Peyer's patch (tissue), 4 donors: Measurements from ENCODE around the gene THRAP3. TPM values are rescaled to one million over a fixed set of nuclear protein-coding genes. Genes with fewer than 3 reads are reported as not detected.
A peak's percentile ranks its signal among the peaks of the same experiment; 100 is the strongest.

Experiments used
- DNase-seq, 3 donors: peaks; one replicate each; pipeline ENCODE4 v3.0.0-alpha.2; 2017 to 2019
- H3K27ac ChIP-seq, 4 donors: fragments of 200-600 bp; sonication (generic); one replicate each; pipeline ENCODE4 v1.5.1; 2016 to 2019
- H3K27me3 ChIP-seq, 2 donors: fragments of 200-600 bp; sonication (generic); one replicate each; pipeline ENCODE4 v1.5.1; 2019
- H3K36me3 ChIP-seq, 3 donors: fragments of 200-600 bp; sonication (generic); one replicate each; pipeline ENCODE4 v1.5.1; 2016 to 2019
- H3K4me1 ChIP-seq, 4 donors: fragments of 200-600 bp; sonication (generic); one replicate each; pipeline ENCODE4 v1.5.1; 2016 to 2019
- H3K4me3 ChIP-seq, 4 donors: fragments of 200-600 bp; sonication (generic); 1 replicate in 3 of 4; 2 replicates in 1 of 4; pipeline ENCODE4 v1.5.1; 2016 to 2019; ENCODE audit warnings: mild to moderate bottlenecking in 1 of 4
- H3K9me3 ChIP-seq, 4 donors: fragments of 200-600 bp; sonication (generic); one replicate each; pipeline ENCODE4 v1.5.1; 2016 to 2019; ENCODE audit warnings: mild to moderate bottlenecking in 1 of 4
- POLR2A ChIP-seq, 2 donors: fragments of 450-650 bp; IDR thresholded peaks; one replicate each; pipeline ENCODE4 v1.5.1; 2017; ENCODE audit warnings: antibody characterized with exemption in 2 of 2, mild to moderate bottlenecking in 2 of 2, moderate library complexity in 2 of 2
- total RNA-seq, 4 donors: library from RNA; depleted of rRNA; stranded (reverse); fragments of >200 nt; gene quantifications; one replicate each; pipeline ENCODE4 v1.1.0, GENCODE V29; 2016
- TF ChIP-seq, protein P1 (sequence below), 6 experiments: fragments of 450-650 bp in 4 of 6; fragments of 200-600 bp in 2 of 6; sonication (generic) in 1 of 6; IDR thresholded peaks; one replicate each; pipeline ENCODE4 v1.5.1; 2017 to 2019; ENCODE audit warnings: antibody characterized with exemption in 6 of 6, mild to moderate bottlenecking in 3 of 6, moderate library complexity in 1 of 6

The THRAP3 gene
- total RNA-seq, 4 donors from 2014 or later, result 49.5 to 99.0 (median 64.4) TPM

DNA sequence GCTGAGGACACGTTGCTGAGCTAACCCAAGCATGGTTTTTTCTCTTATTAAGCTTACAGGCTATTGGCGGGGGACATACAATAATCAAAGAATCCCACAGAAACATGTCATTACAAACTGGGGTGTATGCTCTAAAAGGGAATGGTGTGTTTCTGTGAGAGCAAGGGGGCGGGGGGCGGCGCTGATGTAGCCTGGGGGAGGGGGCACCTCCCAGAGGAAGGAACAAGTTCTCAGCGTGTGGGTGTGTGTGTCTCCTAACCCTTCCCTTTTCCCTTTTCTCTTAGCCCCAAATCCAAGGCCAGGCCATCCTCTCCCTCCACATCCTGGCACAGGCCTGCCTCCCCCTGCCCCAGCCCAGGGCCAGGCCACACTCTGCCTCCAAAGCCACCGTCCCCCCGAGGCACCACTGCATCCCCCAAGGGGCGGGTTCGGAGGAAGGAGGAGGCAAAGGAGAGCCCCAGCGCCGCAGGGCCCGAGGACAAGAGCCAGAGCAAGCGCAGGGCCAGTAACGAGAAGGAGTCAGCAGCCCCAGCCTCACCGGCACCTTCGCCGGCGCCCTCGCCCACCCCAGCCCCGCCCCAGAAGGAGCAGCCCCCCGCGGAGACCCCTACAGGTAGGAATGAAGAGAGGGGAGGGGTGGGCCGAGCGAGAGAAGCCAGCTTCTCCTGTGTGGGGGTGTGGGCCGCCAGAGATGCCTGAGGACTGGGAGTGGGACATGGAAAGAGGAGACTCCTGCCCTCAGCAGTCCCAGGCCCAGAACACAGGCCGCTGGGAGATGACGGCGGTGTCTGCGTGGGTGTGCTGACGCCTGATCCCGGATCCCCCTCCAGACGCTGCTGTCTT is 46.4 kb upstream of the THRAP3 start:
- Histone ChIP-seq H3K4me1 (peaks cover 0 to 26% (median 0%) of the 10 kb centered on the region in 4 donors), H3K9me3 (no peaks in the 10 kb centered on the region), H3K27me3 (no peaks in the 10 kb centered on the region), H3K4me3 (peak overlapping the region in 2 of 4 donors; percentile 44 to 45), H3K36me3 (peaks cover 0 to 81% (median 0%) of the 10 kb centered on the region in 3 donors), H3K27ac (peak overlapping the region in 2 of 4 donors; percentile 79 to 81)
- TF ChIP-seq, protein P1, sequence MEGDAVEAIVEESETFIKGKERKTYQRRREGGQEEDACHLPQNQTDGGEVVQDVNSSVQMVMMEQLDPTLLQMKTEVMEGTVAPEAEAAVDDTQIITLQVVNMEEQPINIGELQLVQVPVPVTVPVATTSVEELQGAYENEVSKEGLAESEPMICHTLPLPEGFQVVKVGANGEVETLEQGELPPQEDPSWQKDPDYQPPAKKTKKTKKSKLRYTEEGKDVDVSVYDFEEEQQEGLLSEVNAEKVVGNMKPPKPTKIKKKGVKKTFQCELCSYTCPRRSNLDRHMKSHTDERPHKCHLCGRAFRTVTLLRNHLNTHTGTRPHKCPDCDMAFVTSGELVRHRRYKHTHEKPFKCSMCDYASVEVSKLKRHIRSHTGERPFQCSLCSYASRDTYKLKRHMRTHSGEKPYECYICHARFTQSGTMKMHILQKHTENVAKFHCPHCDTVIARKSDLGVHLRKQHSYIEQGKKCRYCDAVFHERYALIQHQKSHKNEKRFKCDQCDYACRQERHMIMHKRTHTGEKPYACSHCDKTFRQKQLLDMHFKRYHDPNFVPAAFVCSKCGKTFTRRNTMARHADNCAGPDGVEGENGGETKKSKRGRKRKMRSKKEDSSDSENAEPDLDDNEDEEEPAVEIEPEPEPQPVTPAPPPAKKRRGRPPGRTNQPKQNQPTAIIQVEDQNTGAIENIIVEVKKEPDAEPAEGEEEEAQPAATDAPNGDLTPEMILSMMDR (IDR thresholded peaks at IDR 0.05), result no peak
- TF ChIP-seq POLR2A (IDR thresholded peaks at IDR 0.05), result no peak
- no peak for DNase-seq

DNA sequence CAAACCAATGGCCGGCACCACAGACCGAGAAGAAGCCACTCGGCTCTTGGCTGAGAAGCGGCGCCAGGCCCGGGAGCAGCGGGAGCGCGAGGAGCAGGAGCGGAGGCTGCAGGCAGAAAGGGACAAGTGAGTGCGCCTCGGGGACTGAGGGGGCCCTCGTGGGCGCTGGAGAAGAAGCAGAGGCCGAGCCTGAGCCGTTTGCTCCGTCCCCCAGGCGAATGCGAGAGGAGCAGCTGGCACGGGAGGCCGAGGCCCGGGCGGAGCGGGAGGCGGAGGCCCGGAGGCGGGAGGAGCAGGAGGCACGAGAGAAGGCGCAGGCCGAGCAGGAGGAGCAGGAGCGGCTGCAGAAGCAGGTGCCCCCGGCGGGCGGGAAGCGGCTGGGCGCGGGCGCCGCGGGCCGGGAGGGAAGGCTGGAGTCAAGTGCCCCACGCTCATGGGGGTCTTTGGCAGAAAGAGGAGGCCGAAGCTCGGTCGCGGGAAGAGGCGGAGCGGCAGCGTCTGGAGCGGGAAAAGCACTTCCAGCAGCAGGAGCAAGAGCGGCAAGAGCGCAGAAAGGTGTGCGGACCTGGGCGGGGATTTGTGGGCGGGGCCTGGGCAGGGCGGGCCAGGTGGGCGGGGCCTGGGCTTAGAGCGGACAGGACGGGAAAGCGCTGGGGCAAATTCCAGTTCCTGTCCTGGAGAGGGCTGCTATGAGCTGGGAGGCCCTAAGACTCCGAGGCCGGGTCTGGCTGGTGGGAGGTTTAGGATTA is 45.6 kb upstream of the THRAP3 start:
- no peaks in the 10 kb centered on the region for H3K9me3 ChIP-seq
- TF ChIP-seq, protein P1 (IDR thresholded peaks at IDR 0.05), result no peak
- TF ChIP-seq POLR2A (IDR thresholded peaks at IDR 0.05), result peak in 1 of 2 donors; percentile 53
- peak in 2 of 3 donors; percentile 87 to 97 for DNase-seq
- peaks cover 0 to 73% (median 0%) of the 10 kb centered on the region in 3 donors for H3K36me3 ChIP-seq
- H3K4me3 ChIP-seq, result peak overlapping the region in 2 of 4 donors; percentile 44 to 45
- H3K4me1 ChIP-seq, result peaks cover 0 to 26% (median 0%) of the 10 kb centered on the region in 4 donors
- H3K27me3 ChIP-seq, result no peaks in the 10 kb centered on the region
- peak overlapping the region in 3 of 4 donors; percentile 40 to 81 (median 79) for H3K27ac ChIP-seq

DNA sequence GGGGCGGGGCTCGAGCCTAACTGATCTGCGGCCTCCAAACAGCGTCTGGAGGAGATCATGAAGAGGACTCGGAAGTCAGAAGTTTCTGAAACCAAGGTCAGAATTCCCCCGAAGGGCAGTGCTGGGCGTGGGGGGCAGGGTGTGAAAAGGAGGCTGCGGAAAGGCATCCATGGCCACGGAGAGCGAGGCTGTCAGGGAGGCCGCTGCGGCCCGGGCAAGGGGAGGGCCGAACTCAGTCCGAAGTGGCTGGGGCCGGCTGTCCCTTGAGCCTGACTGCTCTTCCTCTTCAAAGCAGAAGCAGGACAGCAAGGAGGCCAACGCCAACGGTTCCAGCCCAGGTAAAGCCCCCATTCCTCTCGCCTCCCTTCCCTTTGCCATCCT is 45.0 kb upstream of the THRAP3 start:
- peak overlapping the region in 2 of 4 donors; percentile 44 to 45 for H3K4me3 ChIP-seq
- peaks cover 0 to 24% (median 0%) of the 10 kb centered on the region in 4 donors for H3K4me1 ChIP-seq
- no peaks in the 10 kb centered on the region for H3K27me3 ChIP-seq
- peak in 1 of 2 donors; percentile 37 for TF ChIP-seq POLR2A (IDR thresholded peaks at IDR 0.05)
- TF ChIP-seq, protein P1 (IDR thresholded peaks at IDR 0.05), result no peak
- no peaks in the 10 kb centered on the region for H3K9me3 ChIP-seq
- no peak for DNase-seq
- peak overlapping the region in 3 of 4 donors; percentile 40 to 81 (median 79) for H3K27ac ChIP-seq
- peaks cover 0 to 67% (median 0%) of the 10 kb centered on the region in 3 donors for H3K36me3 ChIP-seq

DNA sequence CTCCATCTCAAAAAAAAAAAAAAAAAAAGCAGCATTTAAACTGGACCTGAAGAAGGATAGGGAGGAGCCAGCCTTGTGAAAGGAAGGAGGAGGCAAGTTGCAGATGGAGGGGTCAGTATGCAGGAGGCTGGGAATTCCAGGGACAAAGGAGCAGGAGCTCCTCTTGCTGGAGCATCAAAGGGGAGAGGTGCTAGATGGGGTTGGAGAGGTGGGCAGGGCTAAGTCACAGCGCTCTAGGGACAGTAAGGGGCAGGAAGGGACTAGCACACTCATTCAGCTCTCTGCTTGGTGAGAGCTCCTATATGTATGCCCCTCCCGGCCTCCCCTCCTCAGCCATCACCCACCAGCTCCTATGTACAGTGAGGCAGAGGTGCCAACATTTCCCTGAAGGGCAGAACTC is 41.5 kb upstream of the THRAP3 start:
- DNase-seq, result no peak
- no peaks in the 10 kb centered on the region for H3K9me3 ChIP-seq
- peak overlapping the region in 1 of 4 donors; percentile 51 for H3K27ac ChIP-seq
- H3K4me3 ChIP-seq, result no peak overlapping the region
- H3K4me1 ChIP-seq, result peaks cover 0 to 11% (median 0%) of the 10 kb centered on the region in 4 donors
- peaks cover 0 to 35% (median 0%) of the 10 kb centered on the region in 3 donors for H3K36me3 ChIP-seq
- H3K27me3 ChIP-seq, result no peaks in the 10 kb centered on the region
- TF ChIP-seq, protein P1 (IDR thresholded peaks at IDR 0.05), result no peak
- no peak for TF ChIP-seq POLR2A (IDR thresholded peaks at IDR 0.05)

DNA sequence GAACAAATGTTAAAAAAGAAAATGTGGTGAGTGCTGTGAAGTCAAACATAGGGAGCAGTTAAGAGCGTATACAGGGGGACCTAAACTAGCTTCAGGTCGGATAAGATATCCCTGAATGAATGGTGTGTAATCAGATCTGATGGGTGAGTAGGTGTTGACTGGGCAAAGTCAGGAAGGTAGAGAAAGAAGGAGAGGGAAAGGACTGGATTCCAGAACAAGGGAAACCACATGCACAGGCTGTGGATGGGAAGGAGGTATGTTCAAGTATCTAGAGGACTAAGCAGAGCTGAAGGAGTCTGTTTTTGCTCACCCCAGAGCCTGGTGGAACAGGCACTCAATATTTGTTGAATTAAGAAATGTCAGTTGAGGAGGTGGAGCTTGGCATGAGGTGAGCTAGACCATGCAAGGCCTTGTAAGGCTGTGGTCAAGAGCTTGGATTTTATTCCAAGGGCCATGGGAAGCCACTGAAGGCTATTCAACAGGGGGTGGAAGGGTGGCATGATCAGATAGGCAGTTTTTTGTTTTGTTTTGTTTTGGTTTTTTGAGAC is 40.9 kb upstream of the THRAP3 start:
- Histone ChIP-seq H3K27me3 (no peaks in the 10 kb centered on the region), H3K4me3 (no peak overlapping the region), H3K27ac (peak overlapping the region in 1 of 4 donors; percentile 51), H3K36me3 (peaks cover 0 to 29% (median 0%) of the 10 kb centered on the region in 3 donors), H3K4me1 (peaks cover 0 to 8% (median 0%) of the 10 kb centered on the region in 4 donors), H3K9me3 (no peaks in the 10 kb centered on the region)
- no peak for DNase-seq
- TF ChIP-seq, protein P1 (IDR thresholded peaks at IDR 0.05), result no peak
- no peak for TF ChIP-seq POLR2A (IDR thresholded peaks at IDR 0.05)
